Thyroid gland (tissue), 4 donors: ENCODE data around the gene LDHB.

Source experiments
- POLR2A ChIP-seq, 2 donors: fragments of 450-650 bp; IDR thresholded peaks; one replicate each; pipeline ENCODE4 v1.6.1; 2017; ENCODE audit warnings: antibody characterized with exemption in 2 of 2, mild to moderate bottlenecking in 2 of 2, moderate library complexity in 1 of 2
- TF ChIP-seq, protein P1 (sequence below), 6 experiments: fragments of 200-600 bp in 3 of 6; fragments of 450-650 bp in 3 of 6; sonication (generic) in 3 of 6; IDR thresholded peaks; one replicate each; pipeline ENCODE4 v1.5.1; 2016 to 2019; ENCODE audit warnings: antibody characterized with exemption in 6 of 6, mild to moderate bottlenecking in 2 of 6, inconsistent platforms in 1 of 6, moderate library complexity in 1 of 6

DNA sequence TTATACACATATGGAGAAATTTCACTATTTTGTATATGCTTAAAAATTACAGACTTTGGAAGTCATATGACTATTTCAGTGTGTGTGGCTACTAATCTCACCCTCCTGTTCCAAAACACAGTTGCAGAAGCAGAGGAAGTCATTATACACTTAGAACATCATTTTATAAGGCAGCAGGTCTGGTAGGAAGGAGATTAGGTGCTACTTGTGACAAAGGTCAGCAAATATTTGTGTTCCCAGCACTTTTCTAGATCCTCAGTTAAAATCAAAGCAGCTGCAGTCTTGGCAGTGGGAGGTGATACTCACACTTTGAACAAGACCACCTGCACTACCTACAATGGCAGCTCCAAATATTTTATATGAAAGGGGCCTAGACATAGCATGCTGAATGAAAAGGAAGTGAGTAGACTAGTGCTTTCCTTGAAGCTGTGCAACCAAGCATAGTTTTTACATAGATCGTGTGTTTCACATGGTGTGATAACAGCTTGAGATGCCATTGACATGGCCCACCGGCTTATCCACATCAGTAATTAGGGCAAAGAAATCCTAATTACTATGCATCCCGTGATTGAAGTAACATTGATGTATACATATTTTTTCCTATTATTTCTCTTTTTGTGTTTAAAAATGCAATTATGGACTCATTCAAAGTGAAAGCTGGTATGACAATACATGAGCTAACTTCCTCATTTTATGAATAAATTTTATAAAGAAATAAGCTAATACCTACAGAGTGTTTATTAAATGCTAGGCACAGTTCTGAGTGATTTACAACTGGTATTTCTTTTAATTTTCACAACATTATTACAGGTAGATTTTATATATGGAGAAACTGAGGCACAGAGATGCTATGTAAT, 58.3 kb downstream of the LDHB start:
- no peak for TF ChIP-seq POLR2A (IDR thresholded peaks at IDR 0.05)
- TF ChIP-seq, protein P1, sequence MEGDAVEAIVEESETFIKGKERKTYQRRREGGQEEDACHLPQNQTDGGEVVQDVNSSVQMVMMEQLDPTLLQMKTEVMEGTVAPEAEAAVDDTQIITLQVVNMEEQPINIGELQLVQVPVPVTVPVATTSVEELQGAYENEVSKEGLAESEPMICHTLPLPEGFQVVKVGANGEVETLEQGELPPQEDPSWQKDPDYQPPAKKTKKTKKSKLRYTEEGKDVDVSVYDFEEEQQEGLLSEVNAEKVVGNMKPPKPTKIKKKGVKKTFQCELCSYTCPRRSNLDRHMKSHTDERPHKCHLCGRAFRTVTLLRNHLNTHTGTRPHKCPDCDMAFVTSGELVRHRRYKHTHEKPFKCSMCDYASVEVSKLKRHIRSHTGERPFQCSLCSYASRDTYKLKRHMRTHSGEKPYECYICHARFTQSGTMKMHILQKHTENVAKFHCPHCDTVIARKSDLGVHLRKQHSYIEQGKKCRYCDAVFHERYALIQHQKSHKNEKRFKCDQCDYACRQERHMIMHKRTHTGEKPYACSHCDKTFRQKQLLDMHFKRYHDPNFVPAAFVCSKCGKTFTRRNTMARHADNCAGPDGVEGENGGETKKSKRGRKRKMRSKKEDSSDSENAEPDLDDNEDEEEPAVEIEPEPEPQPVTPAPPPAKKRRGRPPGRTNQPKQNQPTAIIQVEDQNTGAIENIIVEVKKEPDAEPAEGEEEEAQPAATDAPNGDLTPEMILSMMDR (IDR thresholded peaks at IDR 0.05), result no peak
